GM19328 (cell line): ENCODE results near the gene KRTAP10-3.
"Not testable (repeated sequence)": the region's sequence is repeated elsewhere in the genome, so short reads cannot be mapped to it uniquely, and the experiment has no call there.

Experiments
- ATAC-seq: cut with Tn5 transposase; IDR thresholded peaks from one replicate; pipeline ENCODE4 v1.9.1; 2021; ENCODE audit warnings: mild to moderate bottlenecking, moderate library complexity; ENCODE audit not compliant: unreplicated experiment

KRTAP10-3 gene

DNA sequence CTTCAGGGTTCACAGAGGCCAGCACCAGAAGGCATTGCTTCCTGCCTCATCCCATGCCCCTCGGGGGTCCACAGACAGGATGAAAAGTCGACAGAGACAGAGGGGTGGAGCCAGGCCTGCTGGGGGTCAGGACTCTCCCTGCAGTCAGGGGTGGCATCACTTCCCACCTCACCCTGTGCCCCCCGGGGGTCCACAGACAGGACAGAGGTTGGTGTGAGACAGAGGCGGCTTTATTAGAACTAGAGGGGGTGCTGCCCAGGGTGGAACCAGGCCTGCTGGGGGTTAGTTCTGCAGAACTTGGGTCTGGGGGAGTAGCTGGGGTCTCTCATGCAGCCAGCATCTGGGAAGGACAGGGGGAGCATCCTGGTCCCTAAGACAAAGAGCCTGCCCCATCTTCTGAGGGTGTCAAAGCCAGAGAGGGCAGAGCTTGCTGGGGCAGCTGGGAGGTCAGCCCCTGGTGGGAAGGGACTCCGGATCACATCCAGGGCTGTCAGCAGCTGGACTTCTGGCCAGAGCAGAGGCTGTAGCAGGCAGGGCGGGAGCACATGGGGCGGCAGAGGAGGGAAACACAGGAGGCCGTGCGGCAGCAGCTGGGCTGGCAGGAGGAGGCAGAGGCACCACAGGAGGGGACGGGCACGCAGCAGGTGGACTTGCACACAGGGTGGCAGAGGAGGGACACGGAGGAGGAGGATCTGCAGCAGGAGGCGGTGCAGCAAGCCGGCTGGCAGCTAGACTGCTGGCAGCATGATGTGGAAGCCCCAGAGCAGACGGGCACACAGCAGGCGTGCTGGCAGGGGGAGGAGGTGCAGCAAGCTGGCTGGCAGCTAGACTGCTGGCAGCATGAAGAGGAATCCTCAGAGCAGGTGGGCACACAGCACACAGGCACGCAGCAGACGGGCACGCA, 32.6 kb upstream of the KRTAP10-3 start:
- ATAC-seq: not testable (repeated sequence)

DNA sequence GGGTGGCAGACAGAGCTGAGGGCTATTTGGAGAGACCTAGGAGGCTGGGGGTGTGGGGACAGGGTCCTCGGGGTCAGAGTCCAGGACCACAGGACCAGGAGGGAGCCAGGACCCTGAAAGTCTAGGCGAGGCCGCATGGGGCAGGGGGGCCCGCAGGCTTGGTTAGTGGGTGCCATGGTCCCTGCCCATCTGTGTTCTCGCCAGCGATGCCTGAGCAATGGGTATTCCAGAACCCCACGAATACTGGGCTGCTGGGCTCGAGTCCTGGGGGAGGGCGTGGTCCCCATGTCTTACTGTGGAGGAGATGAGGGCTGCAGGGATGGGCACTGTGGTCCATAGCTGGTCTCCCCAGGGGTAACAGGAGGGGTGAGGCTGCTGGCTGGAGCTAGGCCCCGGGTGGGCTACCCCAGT, 31.7 kb upstream of the KRTAP10-3 start:
- no peak for ATAC-seq

- no peak for ATAC-seq
Measured at GRCh38 chr21:44589586-44590305, 31.2 kb upstream of the KRTAP10-3 start.

DNA sequence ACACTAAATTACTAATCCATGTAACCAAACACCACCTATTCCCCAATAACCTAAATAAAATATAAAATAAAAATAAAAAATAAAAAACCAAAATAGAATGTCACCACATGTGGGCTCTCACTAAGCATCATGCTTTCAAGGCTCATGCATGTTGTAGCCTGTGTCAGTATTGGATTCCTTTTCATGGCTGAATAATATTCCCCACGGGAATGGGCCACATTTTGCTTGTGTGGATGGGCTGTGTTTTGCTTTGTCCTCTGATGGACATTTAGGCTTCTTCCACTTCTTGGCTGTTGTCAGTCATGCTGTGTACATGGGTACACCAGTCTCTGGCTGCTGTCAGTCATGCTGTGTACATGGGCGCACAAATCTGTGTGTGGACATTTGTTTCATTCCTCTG, 30.5 kb upstream of the KRTAP10-3 start:
- no peak for ATAC-seq

GRCh38 chr21:44585892-44586291, 27.3 kb upstream of the KRTAP10-3 start:
- no peak for ATAC-seq

DNA sequence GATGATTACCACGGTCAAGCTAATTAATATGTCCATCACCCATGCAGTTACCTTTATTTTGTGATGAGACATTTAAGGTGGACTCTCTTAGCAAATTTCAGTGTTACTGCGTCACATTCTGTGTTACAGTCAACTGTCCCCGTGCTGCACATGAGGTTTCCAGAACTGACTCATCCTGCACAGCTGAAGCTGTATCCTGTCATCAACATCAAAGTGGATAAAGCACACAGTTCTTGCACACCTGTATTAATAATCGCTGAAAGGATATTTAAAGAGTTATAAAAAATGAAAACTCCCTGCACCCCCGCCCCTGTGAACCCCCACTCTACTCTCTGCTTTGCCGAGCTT, 25.2 kb upstream of the KRTAP10-3 start:
- no peak for ATAC-seq

DNA sequence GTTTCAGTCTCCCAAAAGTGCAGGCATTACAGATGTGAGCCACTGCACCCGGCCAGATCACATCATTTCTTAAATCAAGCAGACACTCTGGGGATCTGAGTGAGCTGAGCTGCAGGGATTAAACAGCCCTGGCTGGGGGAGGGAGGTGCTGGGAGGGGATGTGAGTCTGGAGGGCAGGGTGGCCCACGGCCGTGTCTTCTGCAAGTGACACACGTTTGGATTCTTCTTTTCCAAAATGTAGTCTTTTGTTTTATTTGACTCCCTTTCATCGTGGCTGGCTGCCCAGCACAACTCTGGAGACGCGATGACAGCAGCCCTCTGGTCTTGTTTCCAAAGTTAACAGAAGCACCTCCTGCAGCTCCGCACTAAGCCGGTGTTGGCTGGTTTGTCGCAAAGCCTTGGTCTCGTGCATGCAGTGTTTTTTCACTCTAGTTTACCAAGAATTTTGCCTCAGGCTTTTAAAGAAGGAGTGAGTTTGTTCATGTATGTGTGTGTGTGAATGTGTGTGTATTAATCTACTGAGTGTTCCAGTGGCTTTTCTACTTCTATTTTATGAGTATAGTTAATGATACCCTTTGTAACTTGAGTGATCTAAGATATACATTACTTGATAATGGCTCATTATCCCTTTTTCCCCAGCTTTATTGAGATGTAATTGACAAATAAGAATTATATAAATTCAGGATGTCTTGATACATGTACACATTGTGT, 24.6 kb upstream of the KRTAP10-3 start:
- no peak for ATAC-seq

- no peak for ATAC-seq
Measured at GRCh38 chr21:44582055-44582454, 23.5 kb upstream of the KRTAP10-3 start.

DNA sequence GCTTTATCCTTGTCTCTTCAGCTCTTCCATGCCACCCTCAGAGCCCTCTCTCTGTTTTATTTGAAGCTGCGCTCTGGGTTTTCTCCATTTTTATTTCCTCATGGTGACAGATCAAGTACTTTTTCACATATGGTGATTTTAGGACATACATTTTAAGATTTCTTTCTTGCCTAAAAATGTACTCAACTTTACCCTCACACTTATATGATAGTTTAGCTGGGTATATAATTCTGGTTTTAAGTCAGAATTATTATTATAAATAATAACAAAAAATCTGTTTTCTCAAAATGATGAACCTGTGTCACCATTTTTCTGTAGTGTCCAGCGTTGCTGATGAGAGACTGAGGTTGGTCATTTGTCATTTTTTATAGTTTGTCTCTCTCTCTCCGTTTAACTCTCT, 22.6 kb upstream of the KRTAP10-3 start:
- ATAC-seq: no peak

- ATAC-seq: not testable (repeated sequence)
Measured at GRCh38 chr21:44580231-44580821, 21.7 kb upstream of the KRTAP10-3 start, which contains the start of gene KRTAP10-5. TSS of gene KRTAP10-5 (minus strand) at chr21:44580604. CDS start at chr21:44580578, 26 bp downstream.

DNA sequence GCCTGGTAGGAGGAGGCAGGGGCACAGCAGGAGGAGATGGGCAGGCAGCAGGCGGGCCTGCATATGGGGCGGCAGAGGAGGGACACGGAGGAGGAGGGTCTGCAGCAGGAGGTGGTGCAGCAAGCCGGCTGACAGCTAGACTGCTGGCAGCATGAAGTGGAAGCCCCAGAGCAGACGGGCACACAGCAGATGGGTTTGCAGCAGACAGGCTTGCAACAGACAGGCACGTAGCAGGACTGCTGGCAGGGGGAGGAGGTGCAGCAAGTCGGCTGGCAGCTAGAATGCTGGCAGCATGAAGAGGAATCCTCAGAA, 21.2 kb upstream of the KRTAP10-3 start:
- ATAC-seq: no peak

DNA sequence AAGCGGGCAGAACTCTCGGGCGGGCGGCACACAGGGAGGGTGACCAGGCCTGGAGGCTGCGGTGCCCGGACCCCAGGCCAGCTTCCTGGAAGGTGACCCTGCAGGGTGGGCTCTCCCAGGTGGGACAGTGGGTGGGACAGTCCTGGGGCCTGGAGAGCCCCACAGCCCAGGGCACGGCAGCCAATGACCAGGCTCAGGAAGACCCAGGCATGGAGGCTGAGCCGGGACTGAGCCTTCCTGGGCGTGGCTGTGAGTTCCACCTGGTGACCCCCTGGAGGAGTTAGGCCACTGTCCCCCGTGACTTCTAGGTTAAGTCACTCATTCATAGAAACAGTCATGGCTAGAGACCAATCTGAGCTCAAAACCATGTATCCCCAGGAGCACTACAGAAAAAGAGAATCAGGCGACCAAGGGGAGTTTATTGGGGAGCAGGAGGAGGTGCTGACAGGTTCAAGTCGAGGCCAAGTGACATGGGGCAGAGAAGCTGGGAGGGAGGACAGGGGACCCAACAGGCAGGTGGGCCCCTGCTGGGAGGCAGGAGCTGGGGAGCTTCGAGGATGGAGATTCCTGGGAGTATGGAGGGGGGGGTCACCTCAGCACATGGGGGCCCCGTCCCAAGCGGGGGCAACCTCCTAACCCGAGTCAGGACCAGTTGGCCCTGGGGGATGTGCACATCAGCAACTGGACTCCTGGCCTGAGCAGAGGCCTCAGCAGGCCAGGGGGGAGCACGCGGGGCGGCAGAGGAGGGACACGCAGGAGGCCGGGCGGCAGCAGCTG, 20.6 kb upstream of the KRTAP10-3 start:
- no peak for ATAC-seq

GRCh38 chr21:44578371-44579055, 19.9 kb upstream of the KRTAP10-3 start:
- no peak for ATAC-seq

GRCh38 chr21:44576025-44576420, 17.4 kb upstream of the KRTAP10-3 start:
- no peak for ATAC-seq

GRCh38 chr21:44575307-44576024, 16.9 kb upstream of the KRTAP10-3 start:
- no peak for ATAC-seq

DNA sequence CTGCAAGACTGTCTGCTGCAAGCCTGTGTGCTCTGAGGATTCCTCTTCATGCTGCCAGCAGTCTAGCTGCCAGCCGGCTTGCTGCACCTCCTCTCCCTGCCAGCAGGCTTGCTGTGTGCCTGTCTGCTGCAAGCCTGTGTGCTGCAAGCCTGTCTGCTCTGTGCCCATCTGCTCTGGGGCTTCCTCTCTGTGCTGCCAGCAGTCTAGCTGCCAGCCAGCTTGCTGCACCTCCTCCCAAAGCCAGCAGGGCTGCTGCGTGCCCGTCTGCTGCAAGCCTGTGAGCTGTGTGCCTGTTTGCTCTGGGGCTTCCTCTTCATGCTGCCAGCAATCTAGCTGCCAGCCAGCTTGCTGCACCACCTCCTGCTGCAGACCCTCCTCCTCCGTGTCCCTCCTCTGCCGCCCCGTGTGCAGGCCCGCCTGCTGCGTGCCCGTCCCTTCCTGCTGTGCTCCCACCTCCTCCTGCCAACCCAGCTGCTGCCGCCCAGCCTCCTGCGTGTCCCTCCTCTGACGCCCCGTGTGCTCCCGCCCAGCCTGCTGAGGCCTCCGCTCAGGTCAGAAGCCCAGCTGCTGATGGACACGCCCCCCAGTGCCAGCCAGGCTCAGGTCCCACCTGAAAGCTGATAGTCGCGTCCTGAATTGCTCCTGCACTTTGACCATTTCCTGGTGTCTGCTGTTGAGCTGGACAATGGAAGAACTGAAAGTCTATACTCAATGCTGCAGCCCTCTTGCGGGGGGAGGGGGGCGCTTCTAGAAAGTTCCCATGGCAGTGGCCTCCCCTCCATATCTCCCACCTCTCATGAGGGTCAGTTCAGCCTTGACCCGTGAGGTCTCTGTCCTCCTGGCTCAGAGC, 16.1 kb upstream of the KRTAP10-3 start:
- ATAC-seq: no peak

DNA sequence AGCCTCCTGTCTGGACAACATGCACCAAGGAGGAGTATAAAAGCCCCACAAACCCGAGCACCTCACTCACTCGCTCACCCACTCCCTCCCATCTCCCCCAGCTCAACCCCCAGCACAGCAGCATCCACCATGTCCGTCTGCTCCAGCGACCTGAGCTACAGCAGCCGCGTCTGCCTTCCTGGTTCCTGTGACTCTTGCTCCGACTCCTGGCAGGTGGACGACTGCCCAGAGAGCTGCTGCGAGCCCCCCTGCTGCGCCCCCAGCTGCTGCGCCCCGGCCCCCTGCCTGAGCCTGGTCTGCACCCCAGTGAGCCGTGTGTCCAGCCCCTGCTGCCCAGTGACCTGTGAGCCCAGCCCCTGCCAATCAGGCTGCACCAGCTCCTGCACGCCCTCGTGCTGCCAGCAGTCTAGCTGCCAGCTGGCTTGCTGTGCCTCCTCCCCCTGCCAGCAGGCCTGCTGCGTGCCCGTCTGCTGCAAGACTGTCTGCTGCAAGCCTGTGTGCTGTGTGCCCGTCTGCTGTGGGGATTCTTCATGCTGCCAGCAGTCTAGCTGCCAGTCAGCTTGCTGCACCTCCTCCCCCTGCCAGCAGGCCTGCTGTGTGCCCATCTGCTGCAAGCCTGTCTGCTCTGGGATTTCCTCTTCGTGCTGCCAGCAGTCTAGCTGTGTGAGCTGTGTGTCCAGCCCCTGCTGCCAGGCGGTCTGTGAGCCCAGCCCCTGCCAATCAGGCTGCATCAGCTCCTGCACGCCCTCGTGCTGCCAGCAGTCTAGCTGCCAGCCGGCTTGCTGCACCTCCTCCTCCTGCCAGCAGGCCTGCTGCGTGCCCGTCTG, 15.2 kb upstream of the KRTAP10-3 start, which contains the start of gene KRTAP10-4:
TSS of gene KRTAP10-4 (plus strand) at position 100 of the 827 bp plus-strand sequence. CDS start at position 130, 30 bp downstream.
- ATAC-seq: not testable (repeated sequence)
